IPS-18c (cell line): Measurements from ENCODE around the gene OR5P2.
"Not testable (repeated sequence)": the region's sequence is repeated elsewhere in the genome, so short reads cannot be mapped to it uniquely, and the experiment has no call there.

Experiments
- H3K4me3 ChIP-seq: 2 replicates; pipeline ENCODE4 v1.7.0; 2013; ENCODE audit warnings: low read depth, mild to moderate bottlenecking, low read length, moderate library complexity; ENCODE audit not compliant: insufficient read depth
- H3K9me3 ChIP-seq: one replicate; pipeline ENCODE4 v1.6.1; 2013; ENCODE audit warnings: mild to moderate bottlenecking, low read length, moderate library complexity; ENCODE audit not compliant: control insufficient read depth, insufficient read depth

Gene OR5P2, protein sequence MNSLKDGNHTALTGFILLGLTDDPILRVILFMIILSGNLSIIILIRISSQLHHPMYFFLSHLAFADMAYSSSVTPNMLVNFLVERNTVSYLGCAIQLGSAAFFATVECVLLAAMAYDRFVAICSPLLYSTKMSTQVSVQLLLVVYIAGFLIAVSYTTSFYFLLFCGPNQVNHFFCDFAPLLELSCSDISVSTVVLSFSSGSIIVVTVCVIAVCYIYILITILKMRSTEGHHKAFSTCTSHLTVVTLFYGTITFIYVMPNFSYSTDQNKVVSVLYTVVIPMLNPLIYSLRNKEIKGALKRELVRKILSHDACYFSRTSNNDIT

DNA sequence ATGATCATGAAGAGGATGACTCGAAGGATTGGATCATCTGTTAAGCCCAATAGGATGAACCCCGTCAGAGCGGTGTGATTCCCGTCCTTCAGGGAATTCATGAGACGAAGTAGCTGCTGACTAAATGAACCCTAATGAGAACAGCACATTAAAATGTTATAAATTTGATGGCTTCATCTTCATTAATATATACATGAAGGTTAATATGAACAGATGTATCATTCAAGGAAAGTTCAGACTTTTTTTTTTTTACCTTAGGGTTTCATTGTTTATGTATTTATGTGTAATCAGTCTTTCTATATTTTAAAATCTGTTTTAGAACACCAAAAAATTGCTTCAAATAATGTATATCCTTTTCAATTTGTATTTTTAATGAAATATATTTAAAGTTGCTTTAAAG, at the start of gene OR5P2:
OR5P2 (minus strand) TSS at position 101 of the 400 bp plus-strand sequence; CDS start at position 101, 0 bp downstream.
- H3K4me3 ChIP-seq: no peak within 1 kb of the TSS
- no peaks in the 10 kb centered on the region for H3K9me3 ChIP-seq

DNA sequence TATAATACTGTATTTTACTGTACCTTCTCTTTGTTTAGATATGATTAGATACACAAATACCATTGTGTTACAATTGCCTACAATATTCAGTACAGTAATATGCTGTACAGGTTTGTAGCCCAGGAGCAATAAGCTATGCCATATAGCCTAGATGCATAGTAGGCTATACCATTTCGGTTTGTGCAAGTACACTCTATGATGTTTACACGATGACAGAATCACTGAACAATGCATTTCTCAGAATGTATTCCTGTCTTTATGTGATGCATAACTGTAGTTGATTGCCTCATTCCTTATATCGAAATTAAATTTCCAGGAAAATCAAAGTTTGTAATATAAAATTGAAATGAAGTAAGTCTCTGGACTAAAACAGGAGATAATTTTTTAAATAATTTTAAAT, 49.3 kb upstream of the OR5P2 start:
- H3K9me3 ChIP-seq: no peaks in the 10 kb centered on the region
- no peak overlapping the region for H3K4me3 ChIP-seq

DNA sequence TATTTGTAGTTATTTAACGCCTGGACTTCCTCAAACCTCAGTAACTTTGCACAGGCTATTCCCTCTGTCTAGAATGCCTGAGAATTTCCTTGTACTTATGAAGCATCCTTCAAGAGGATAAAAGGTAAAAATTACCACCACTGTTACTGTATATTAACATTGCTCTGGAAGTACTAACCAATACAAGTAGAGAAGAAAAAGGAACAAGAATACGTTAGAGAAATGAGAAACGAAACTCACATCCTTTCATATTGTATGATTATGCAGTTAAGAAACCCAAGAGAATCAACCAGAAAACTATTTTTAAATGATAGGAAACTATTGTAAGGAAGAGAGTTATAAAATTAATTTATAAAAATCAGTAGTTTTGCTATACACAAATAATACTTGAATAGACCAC, 48.2 kb upstream of the OR5P2 start:
- Histone ChIP-seq H3K9me3 (no peaks in the 10 kb centered on the region), H3K4me3 (no peak overlapping the region)

DNA sequence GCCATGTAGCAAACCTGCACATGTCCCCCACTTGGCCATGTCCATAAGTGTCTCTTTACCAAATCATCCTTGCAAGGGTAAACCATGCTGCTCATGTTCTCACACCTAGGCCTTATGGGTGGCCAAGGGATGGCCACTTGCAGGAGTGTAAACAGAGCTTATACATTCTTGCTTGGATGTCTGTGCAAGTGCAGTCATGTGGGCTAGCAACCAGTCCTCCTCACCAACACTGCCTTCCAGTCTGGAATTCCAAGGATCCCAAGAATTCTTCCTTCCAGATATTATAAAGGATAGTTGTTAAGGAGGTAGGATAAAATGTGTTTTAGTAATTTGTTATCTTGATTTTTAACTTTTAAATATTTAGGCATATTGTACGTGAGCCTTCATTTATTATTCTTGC, 47.8 kb upstream of the OR5P2 start:
- Histone ChIP-seq H3K4me3 (no peak overlapping the region), H3K9me3 (no peaks in the 10 kb centered on the region)

DNA sequence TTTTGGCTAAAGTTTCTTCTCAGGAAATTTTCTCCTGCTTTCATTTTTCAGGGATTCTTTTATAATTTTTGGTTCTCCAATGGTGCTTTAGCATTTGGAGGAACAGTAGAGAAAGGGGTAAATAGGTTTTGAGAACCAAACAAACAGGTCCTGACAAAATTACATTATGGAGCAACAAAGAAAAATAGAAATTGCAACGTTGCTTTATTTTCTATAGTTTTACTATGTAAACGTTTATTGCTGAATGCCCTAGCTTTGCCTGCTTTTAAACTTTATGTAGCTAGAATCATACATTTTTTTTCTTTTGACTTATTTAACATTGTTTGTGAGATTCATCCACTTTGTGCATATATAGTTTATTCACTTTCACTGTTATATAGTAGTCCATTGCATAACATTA, 43.8 kb upstream of the OR5P2 start:
- Histone ChIP-seq H3K4me3 (no peak overlapping the region), H3K9me3 (no peaks in the 10 kb centered on the region)

DNA sequence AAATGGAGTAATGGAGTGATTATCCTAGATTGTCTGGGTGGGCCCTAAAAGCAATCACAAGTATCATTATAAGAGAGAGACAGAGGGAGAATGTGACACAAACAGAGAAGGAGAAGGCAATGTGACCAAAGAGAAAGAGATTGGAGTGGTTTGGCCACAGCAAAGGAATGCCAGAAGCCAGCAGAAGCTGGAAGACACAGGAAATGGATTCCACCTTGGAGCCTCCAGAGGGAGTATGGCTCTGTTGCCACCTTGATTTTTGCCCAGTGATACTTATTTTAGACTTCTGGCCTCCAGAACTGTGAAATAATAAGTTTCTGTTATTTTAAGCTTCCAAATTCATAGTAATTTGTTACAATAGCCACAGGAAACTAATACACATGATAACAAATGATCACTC, 36.8 kb upstream of the OR5P2 start:
- Histone ChIP-seq H3K9me3 (no peaks in the 10 kb centered on the region), H3K4me3 (no peak overlapping the region)

DNA sequence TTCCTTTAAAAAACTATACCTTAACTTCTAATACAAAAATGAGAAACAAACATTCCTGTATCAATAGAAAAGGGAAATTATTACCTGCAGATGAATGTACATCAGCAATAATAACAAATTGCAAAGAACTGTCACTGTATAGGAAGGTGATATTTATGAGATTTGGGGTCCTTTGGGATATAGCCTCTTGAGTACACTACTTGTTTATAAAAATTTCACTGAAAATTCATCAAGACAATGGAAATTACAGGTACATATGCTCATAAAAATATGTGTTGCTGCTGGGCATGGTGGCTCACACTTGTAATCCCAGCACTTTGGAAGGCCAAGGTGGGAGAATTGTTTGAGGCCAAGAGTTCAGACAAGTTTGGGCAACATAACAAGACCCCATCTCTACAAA, 34.0 kb upstream of the OR5P2 start, which contains the start of gene OR5P3:
OR5P3 (minus strand) TSS at position 101 of the 400 bp plus-strand sequence.
- no peak within 1 kb of the TSS for H3K4me3 ChIP-seq
- H3K9me3 ChIP-seq: no peaks in the 10 kb centered on the region

DNA sequence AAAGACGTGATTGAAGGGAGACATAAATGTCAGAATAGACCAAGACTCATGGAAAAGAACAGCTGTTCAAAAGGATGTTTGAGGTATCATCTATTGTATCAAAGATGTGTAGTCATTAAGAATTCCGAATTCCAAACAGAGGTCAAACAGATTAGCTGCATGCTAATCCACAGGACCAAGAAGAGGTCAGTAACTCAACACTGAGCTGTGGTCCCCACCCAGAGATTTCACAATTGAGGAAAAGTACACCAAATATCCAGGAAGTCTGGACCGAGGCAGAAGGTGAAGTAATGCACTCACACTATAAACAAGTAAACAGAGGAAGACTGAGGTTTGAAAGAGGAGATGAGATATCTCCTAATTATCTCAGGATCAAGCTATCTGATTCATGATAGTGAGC, 29.6 kb upstream of the OR5P2 start:
- Histone ChIP-seq H3K4me3 (no peak overlapping the region), H3K9me3 (no peaks in the 10 kb centered on the region)

DNA sequence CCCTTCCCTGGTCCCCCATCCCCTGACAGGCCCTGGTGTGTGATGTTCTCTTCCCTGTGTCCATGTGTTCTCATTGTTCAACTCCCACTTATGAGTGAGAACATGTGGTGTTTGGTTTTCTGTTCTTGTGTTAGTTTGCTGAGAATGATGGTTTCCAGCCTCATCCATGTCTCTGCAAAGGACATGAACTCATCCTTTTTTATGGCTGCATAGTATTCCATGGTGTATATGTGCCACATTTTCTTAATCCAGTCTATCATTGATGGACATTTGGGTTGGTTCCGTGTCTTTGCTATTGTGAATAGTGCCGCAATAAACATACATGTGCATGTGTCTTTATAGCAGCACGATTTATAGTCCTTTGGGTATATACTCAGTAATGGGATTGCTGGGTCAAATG, 23.7 kb upstream of the OR5P2 start:
- H3K4me3 ChIP-seq, H3K9me3 ChIP-seq: not testable (repeated sequence)

DNA sequence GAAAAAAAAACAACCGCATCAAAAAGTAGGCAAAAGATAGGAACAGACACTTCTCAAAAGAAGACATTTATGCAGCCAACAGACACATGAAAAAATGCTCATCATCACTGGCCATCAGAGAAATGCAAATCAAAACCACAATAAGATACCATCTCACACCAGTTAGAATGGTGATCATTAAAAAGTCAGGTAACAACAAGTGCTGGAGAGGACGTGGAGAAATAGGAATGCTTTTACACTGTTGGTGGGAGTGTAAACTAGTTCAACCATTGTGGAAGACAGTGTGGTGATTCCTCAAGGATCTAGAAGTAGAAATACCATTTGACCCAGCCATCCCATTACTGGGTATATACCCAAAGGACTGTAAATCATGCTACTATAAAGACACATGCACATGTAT, 18.2 kb upstream of the OR5P2 start:
- not testable (repeated sequence) for H3K4me3 ChIP-seq, H3K9me3 ChIP-seq

DNA sequence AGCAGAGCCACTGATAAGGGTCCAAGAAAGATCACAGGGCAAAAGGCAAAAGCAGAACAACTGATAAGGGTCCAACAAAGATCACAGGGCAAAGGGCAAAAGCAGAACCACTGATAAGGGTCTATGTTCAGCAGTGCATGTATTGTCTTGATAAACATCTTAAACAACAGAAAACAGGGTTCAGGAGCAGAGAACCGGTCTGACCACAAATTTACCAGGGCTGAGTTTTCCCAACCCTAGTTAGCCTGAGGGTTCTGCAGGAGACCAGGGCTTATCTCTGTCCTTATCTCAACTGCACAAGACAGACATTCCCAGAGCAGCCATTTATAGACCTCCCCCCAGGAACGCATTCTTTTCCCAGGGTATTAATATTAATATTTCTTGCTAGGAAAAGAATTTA, 13.6 kb upstream of the OR5P2 start:
- H3K9me3 ChIP-seq, H3K4me3 ChIP-seq: not testable (repeated sequence)

DNA sequence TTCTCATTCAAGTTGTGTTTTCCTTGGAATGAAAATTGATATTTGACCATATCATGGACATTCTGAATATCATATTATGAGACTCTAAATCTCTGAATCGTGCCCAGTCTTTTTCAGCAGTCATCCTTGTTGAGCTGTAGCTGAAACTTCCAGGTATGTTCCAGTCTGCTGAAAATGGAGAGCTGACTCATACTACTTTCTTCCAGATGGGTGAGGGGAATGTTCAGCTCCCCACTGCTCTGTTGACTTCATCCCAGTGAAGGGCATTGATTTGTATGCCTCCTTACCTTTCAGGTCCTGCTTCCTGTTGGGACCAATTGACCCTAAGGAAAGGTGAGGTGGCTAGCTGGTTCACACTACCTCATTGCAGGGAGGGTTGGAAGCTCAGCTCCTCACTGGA, 3.5 kb downstream of the OR5P2 start:
- Histone ChIP-seq H3K9me3 (no peaks in the 10 kb centered on the region), H3K4me3 (no peak overlapping the region)

DNA sequence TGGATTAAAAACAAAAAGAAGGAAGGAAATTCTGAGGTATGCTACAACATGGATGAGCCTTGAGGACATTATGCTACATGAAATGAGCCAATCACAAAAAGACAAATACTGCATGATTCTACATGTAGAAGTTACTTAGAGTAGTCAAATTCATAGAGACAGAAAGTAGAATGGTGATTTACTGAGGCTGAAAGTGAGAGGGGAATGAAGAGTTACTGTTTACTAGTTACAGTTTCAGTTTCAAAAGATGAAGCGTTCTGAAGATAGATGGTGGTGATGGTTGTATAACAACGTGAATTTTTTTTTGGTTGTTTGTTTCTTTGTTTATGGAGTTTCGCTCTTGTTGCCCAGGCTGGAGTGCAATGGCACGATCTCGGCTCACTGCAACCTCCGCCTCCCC, 9.5 kb downstream of the OR5P2 start:
- Histone ChIP-seq H3K4me3 (no peak overlapping the region), H3K9me3 (no peaks in the 10 kb centered on the region)

DNA sequence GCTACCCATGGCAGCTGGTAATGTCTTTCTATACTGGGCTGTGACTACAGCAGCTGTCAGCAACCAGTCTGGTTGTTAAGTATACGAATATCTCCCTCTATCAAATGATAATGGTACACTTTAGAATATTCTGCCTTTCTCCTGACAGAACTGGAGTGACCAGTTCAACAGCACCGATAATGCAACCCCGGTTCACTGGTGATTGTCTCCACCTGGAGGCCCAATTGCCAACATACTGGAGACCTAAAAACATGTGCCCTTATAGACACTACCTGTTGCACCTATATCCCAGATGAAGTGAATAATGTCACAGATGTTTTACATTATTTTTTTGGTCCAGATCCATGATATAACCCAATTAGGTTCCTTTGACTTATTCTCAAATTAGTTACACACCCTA, 21.1 kb downstream of the OR5P2 start:
- Histone ChIP-seq H3K4me3 (no peak overlapping the region), H3K9me3 (no peaks in the 10 kb centered on the region)

DNA sequence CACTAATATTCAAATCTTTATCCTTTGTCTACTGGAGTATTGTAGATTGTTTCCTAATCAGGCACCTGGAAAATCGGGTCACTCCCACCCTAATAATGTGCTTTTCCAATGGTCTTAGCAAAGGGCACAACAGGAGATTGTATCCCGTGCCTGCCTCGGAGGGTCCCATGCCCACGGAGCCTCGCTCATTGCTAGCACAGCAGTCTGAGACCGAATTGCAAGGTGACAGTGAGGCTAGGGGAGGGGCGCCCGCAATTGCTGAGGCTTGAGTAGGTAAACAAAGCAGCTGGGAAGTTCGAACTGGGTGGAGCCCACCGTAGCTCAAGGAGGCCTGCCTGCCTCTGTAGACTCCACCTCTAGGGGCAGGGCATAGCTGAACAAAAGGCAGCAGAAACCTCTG, 32.4 kb downstream of the OR5P2 start:
- not testable (repeated sequence) for H3K4me3 ChIP-seq, H3K9me3 ChIP-seq

DNA sequence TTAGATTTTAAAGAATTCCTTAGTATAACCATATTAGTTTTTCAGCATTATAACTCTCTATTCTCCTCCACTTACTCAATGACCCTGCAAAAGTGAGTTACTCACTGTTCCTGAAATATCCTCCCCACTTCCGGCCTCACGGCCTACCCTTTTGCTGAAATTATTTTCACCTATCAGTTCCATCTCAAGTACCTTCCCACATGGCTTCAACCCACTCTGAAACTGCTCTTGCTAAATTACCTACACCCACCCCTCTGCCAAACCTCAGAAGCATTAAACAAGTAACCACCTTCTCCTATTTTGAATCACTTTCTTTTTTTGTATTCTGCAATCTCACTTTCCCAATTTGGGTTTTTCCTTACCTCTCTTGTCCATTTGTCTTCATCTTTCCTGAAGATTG, 37.7 kb downstream of the OR5P2 start:
- Histone ChIP-seq H3K4me3 (no peak overlapping the region), H3K9me3 (no peaks in the 10 kb centered on the region)

DNA sequence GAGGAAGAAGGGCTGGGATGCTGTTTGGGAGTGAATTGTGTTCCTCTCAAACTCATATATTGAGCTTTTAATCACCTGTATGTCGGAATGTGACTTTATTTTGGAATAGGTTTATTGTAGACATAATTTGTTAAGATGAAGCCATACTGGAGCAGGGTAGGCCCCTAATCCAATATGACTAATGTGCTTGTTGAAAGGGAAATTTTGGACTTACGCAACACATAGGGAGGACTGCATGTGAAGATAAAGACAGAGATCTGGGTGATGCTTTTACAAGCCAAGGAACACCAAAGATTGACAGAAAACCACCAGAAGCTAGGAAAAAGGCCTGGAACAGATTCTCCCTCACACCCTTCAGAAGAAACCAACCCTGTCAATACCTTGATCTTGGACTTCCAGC, 47.3 kb downstream of the OR5P2 start:
- Histone ChIP-seq H3K4me3 (no peak overlapping the region), H3K9me3 (no peaks in the 10 kb centered on the region)
